Gastrocnemius medialis (tissue), 4 donors: ENCODE measurements around the gene RNLS. TPM values are rescaled to one million over a fixed set of nuclear protein-coding genes. Genes with fewer than 3 reads are reported as not detected.

Experiments
- ATAC-seq, 2 donors: fragments of 150-250 bp; one replicate each; pipeline ENCODE4 v1.9.1; 2016
- DNase-seq, 2 donors: peaks; one replicate each; pipeline ENCODE4 v3.0.0-alpha.2; 2019
- H3K27ac ChIP-seq, 4 donors: fragments of 200-600 bp; sonication (generic); 1 replicate in 1 of 4; 2 replicates in 3 of 4; pipeline ENCODE4 v1.5.1; 2016 to 2018; ENCODE audit warnings: mild to moderate bottlenecking in 2 of 4, moderate library complexity in 1 of 4
- H3K27me3 ChIP-seq, 3 donors: fragments of 200-600 bp; sonication (generic) in 2 of 3; 1 replicate in 1 of 3; 2 replicates in 2 of 3; pipeline versions ENCODE4 v1.5.1 to v1.6.0; 2016 to 2019; ENCODE audit warnings: mild to moderate bottlenecking in 1 of 3, moderate library complexity in 1 of 3
- H3K36me3 ChIP-seq, 2 donors: fragments of 200-600 bp; sonication (generic) in 1 of 2; one replicate each; pipeline ENCODE4 v1.5.1; 2017 to 2018
- H3K4me1 ChIP-seq, 2 donors: fragments of 200-600 bp; sonication (generic) in 1 of 2; one replicate each; pipeline ENCODE4 v1.5.1; 2016 to 2017; ENCODE audit warnings: mild to moderate bottlenecking in 2 of 2
- H3K4me3 ChIP-seq, 4 donors: fragments of 200-600 bp; sonication (generic) in 3 of 4; 1 replicate in 1 of 4; 2 replicates in 3 of 4; pipeline ENCODE4 v1.5.1; 2016 to 2019; ENCODE audit warnings: mild to moderate bottlenecking in 2 of 4
- H3K9me3 ChIP-seq, 3 donors: fragments of 200-600 bp; sonication (generic) in 2 of 3; 1 replicate in 1 of 3; 2 replicates in 2 of 3; pipeline ENCODE4 v1.5.1; 2016 to 2019
- POLR2A ChIP-seq, 2 donors: fragments of 450-650 bp; IDR thresholded peaks; one replicate each; pipeline ENCODE4 v1.6.1; 2017; ENCODE audit warnings: antibody characterized with exemption in 2 of 2, mild to moderate bottlenecking in 2 of 2, moderate library complexity in 2 of 2
- in situ Hi-C, 4 donors: fragments of 200-750 bp; cut with MboI; loops; one replicate each; pipeline versions ENCODE4 v1.15.0 to v1.8.0; 2017; ENCODE audit warnings: low sequenced_read_pairs in 4 of 4
- intact Hi-C: fragments of 100-400 bp; cut with DNase I; formaldehyde crosslinking; loops from one replicate; pipeline ENCODE4 v1.15.1; 2023; ENCODE audit warnings: low total_unique reads
- total RNA-seq, 4 donors: library from RNA; depleted of rRNA; stranded (reverse); fragments of >200 nt; gene quantifications; one replicate each; pipeline versions ENCODE4 v1.1.0 to v1.2.3, GENCODE V29; 2016
- TF ChIP-seq, protein P1 (sequence below), 5 experiments: fragments of 450-650 bp in 3 of 5; fragments of 200-600 bp in 2 of 5; sonication (generic) in 2 of 5; IDR thresholded peaks in 4 of 5; conservative IDR thresholded peaks in 1 of 5; 1 replicate in 4 of 5; 2 replicates in 1 of 5; pipeline ENCODE4 v1.5.1; 2016 to 2019; ENCODE audit warnings: antibody characterized with exemption in 5 of 5, mild to moderate bottlenecking in 3 of 5, moderate library complexity in 3 of 5

RNLS gene
- total RNA-seq, 4 donors from 2014 or later: 8.1 to 17.5 (median 9.7) TPM

DNA sequence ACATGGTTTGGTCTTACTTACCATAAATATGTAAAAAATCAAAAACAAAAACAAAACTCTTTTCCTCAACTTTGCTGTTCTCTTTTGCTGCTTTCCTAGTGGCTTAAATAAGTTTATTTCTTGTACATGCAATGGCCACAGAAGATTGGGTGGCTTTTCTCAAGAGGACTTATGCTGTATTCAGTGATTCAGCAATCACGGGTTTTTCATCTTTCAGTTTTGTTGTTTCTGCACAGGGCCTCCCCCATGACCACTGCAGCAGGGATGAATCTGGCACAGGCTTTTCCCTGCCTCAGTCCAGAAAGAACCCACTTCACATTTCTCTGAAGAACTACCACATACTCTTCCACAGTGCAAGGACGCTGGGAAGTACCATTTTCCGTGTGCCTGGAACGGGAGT, 355.0 kb downstream of the RNLS start:
- Histone ChIP-seq H3K4me1 (peaks cover 21 to 33% of the 10 kb centered on the region in 2 donors), H3K4me3 (no peak overlapping the region), H3K27ac (peak overlapping the region; percentile 68 to 81 (median 77)), H3K36me3 (no peaks in the 10 kb centered on the region), H3K27me3 (no peaks in the 10 kb centered on the region), H3K9me3 (no peaks in the 10 kb centered on the region)
- ATAC-seq (no peak), DNase-seq (no peak)
- intact Hi-C loops: no loop called here
- TF ChIP-seq POLR2A (IDR thresholded peaks at IDR 0.05): no peak
- TF ChIP-seq, protein P1, sequence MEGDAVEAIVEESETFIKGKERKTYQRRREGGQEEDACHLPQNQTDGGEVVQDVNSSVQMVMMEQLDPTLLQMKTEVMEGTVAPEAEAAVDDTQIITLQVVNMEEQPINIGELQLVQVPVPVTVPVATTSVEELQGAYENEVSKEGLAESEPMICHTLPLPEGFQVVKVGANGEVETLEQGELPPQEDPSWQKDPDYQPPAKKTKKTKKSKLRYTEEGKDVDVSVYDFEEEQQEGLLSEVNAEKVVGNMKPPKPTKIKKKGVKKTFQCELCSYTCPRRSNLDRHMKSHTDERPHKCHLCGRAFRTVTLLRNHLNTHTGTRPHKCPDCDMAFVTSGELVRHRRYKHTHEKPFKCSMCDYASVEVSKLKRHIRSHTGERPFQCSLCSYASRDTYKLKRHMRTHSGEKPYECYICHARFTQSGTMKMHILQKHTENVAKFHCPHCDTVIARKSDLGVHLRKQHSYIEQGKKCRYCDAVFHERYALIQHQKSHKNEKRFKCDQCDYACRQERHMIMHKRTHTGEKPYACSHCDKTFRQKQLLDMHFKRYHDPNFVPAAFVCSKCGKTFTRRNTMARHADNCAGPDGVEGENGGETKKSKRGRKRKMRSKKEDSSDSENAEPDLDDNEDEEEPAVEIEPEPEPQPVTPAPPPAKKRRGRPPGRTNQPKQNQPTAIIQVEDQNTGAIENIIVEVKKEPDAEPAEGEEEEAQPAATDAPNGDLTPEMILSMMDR (IDR thresholded peaks at IDR 0.05 in 4 of 5, conservative IDR thresholded peaks at IDR 0.05 in 1 of 5): no peak
- in situ Hi-C loops: no loop called here

- TF ChIP-seq, protein P1 (IDR thresholded peaks at IDR 0.05 in 4 of 5, conservative IDR thresholded peaks at IDR 0.05 in 1 of 5): no peak
- no peak for TF ChIP-seq POLR2A (IDR thresholded peaks at IDR 0.05)
- intact Hi-C loops (no loop called here), in situ Hi-C loops (no loop called here)
- peak; percentile 58 to 64 for DNase-seq
- no peaks in the 10 kb centered on the region for H3K27me3 ChIP-seq
- no peaks in the 10 kb centered on the region for H3K9me3 ChIP-seq
- H3K4me1 ChIP-seq: peaks cover 21 to 27% of the 10 kb centered on the region in 2 donors
- no peak overlapping the region for H3K4me3 ChIP-seq
- H3K36me3 ChIP-seq: no peaks in the 10 kb centered on the region
- H3K27ac ChIP-seq: peak overlapping the region; percentile 68 to 81 (median 77)
- ATAC-seq: peak; percentile 85 to 88
Observed at GRCh38 chr10:88227342-88228018, 355.6 kb downstream of the RNLS start.

DNA sequence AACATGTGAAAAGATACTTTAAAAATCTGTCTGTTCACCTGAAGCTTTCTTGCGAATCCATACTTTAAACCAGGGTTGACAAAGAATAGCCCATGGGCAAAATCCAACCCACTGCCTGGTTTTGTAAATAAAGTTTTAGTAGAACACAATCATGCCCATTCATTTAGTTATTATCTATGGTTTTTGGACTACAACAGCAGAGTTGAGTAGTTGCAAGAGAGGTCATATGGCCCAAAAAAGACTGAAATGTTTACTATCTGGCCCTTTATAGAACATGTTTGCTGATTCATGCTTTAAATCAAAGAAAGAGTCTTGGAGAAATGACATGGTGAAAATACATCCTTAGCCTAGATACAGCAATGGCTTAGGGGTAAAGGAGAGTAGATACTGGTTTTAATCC, 356.2 kb downstream of the RNLS start:
- TF ChIP-seq, protein P1 (IDR thresholded peaks at IDR 0.05 in 4 of 5, conservative IDR thresholded peaks at IDR 0.05 in 1 of 5): no peak
- no peak for TF ChIP-seq POLR2A (IDR thresholded peaks at IDR 0.05)
- intact Hi-C loops (no loop called here), in situ Hi-C loops (no loop called here)
- DNase-seq (no peak), ATAC-seq (no peak)
- H3K27ac ChIP-seq: peak overlapping the region; percentile 68 to 81 (median 77)
- H3K36me3 ChIP-seq: no peaks in the 10 kb centered on the region
- H3K4me1 ChIP-seq: peaks cover 17 to 27% of the 10 kb centered on the region in 2 donors
- no peaks in the 10 kb centered on the region for H3K9me3 ChIP-seq
- H3K27me3 ChIP-seq: no peaks in the 10 kb centered on the region
- H3K4me3 ChIP-seq: no peak overlapping the region

DNA sequence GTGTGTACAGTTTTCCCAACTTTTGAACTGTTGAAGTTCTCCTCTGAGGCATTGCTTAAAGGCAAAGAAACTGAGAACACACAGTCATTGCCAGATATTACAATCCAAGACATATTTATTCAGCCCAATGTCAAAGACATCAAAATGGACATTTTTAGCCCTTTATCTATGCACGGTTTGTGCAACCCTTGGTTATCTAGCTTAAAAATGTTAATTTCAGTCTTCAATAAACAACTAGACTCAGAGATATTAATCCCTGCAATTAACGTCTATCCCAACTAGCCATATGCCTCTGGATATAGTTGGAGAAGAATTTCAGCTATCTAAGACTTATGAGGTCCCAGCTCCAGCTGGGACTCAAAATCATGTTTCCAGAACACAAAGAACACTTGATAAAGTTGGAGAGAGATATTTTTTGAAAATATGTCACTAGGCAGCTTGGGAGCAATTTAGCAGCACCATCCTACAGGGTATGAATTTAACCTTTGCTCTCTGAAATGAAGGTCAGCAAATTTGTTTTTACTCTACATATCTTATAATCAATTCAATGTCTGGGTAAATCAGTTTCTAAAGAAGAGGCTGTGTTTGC, 357.0 kb downstream of the RNLS start:
- Histone ChIP-seq H3K36me3 (no peaks in the 10 kb centered on the region), H3K4me3 (no peak overlapping the region), H3K9me3 (no peaks in the 10 kb centered on the region), H3K4me1 (peaks cover 17 to 27% of the 10 kb centered on the region in 2 donors), H3K27ac (peak overlapping the region; percentile 35 to 81 (median 74)), H3K27me3 (no peaks in the 10 kb centered on the region)
- ATAC-seq: no peak
- DNase-seq: no peak
- intact Hi-C loops (no loop called here), in situ Hi-C loops (no loop called here)
- TF ChIP-seq POLR2A (IDR thresholded peaks at IDR 0.05): no peak
- TF ChIP-seq, protein P1 (IDR thresholded peaks at IDR 0.05 in 4 of 5, conservative IDR thresholded peaks at IDR 0.05 in 1 of 5): no peak

Other genes with a start within 250 kb of the RNLS start
- gene LIPJ, start 3.4 kb upstream of the RNLS start, total RNA-seq: under 1 TPM in 2 of 4 donors, not detected in 2; 0.09 to 0.15 TPM
- gene LIPF, start 81.1 kb upstream of the RNLS start, total RNA-seq: under 1 TPM in 1 of 4 donors, not detected in 3; 0.36 TPM
- gene LIPK, start 122.9 kb upstream of the RNLS start, total RNA-seq: not detected
- gene LIPN, start 176.7 kb upstream of the RNLS start, total RNA-seq: not detected
- not detected for gene LIPM, start 219.4 kb upstream of the RNLS start, total RNA-seq